WTC11 (cell line): ENCODE measurements around the gene HOMER3. TPM values are rescaled to one million over a fixed set of nuclear protein-coding genes. Genes with fewer than 3 reads are reported as not detected.

ENCODE experiments used
- ATAC-seq: fragments of 200-7000 bp; cut with Tn5 transposase; 2 replicates; pipeline ENCODE4 v1.10.0; 2021; ENCODE audit warnings: mild to moderate bottlenecking, moderate library complexity
- CTCF ChIA-PET: fragments of 300-600 bp; sonication (Branson Sonifier 250); formaldehyde crosslinking; loops from one replicate; lab custom pipeline; 2021; ENCODE audit warnings: antibody characterized with exemption; lab: Charles Lee
- POLR2A ChIA-PET: fragments of 350-600 bp; sonication (Branson Sonifier 250); formaldehyde crosslinking; loops from one replicate; lab custom pipeline; 2021; ENCODE audit warnings: antibody characterized with exemption; lab: Charles Lee
- DNase-seq: peaks from one replicate; pipeline ENCODE4 v3.0.0; 2021; ENCODE audit warnings: low spot score
- H3K27ac Mint-ChIP-seq: 2 replicates; pipeline ENCODE4 v1.8.0; 2021; ENCODE audit warnings: mixed read lengths
- H3K27me3 Mint-ChIP-seq: 2 replicates; pipeline ENCODE4 v1.8.0; 2021; ENCODE audit warnings: low read depth, mild to moderate bottlenecking, moderate library complexity, mixed read lengths
- H3K36me3 Mint-ChIP-seq: 2 replicates; pipeline ENCODE4 v1.8.0; 2021; ENCODE audit warnings: mixed read lengths
- H3K4me1 Mint-ChIP-seq: 2 replicates; pipeline ENCODE4 v1.8.0; 2022; ENCODE audit warnings: mixed read lengths
- H3K4me3 Mint-ChIP-seq: 2 replicates; pipeline ENCODE4 v1.8.0; 2021; ENCODE audit warnings: mild to moderate bottlenecking, moderate library complexity, mixed read lengths
- H3K9me3 Mint-ChIP-seq: 2 replicates; pipeline ENCODE4 v1.8.0; 2021; ENCODE audit warnings: mixed read lengths
- ARID4B ChIP-seq: sonication (generic); formaldehyde crosslinking; IDR thresholded peaks from 2 replicates; pipeline ENCODE4 v1.8.0; 2023; ENCODE audit warnings: missing genetic modification reagents, mild to moderate bottlenecking, borderline replicate concordance
- ATF1 ChIP-seq: sonication (generic); formaldehyde crosslinking; IDR thresholded peaks from 2 replicates; pipeline ENCODE4 v1.8.1; 2023; ENCODE audit warnings: mild to moderate bottlenecking, moderate library complexity, missing genetic modification reagents
- ATF2 ChIP-seq: sonication (generic); formaldehyde crosslinking; IDR thresholded peaks from 2 replicates; pipeline ENCODE4 v1.8.1; 2022; ENCODE audit warnings: low read depth, missing genetic modification reagents, borderline replicate concordance
- CDX4 ChIP-seq: fragments of 250-450 bp; sonication (Bioruptor Pico); IDR thresholded peaks from 2 replicates; pipeline ENCODE4 v1.9.0; 2021; ENCODE audit warnings: moderate library complexity, mild to moderate bottlenecking, inconsistent platforms, borderline replicate concordance
- CREB1 ChIP-seq: sonication (generic); formaldehyde crosslinking; IDR thresholded peaks from 2 replicates; pipeline ENCODE4 v1.8.0; 2023; ENCODE audit warnings: mild to moderate bottlenecking, missing genetic modification reagents
- CREM ChIP-seq: sonication (generic); formaldehyde crosslinking; IDR thresholded peaks from 2 replicates; pipeline ENCODE4 v1.8.1; 2022; ENCODE audit warnings: mild to moderate bottlenecking, missing genetic modification reagents, moderate library complexity
- ERG ChIP-seq: fragments of 250-450 bp; sonication (Bioruptor Pico); IDR thresholded peaks from 2 replicates; pipeline ENCODE4 v1.8.0; 2021; ENCODE audit warnings: mild to moderate bottlenecking
- ESRRA ChIP-seq: sonication (generic); formaldehyde crosslinking; IDR thresholded peaks from 2 replicates; pipeline ENCODE4 v1.8.1; 2022; ENCODE audit warnings: mild to moderate bottlenecking, missing genetic modification reagents, borderline replicate concordance
- ETV6 ChIP-seq: sonication (generic); formaldehyde crosslinking; IDR thresholded peaks from 2 replicates; pipeline ENCODE4 v1.8.1; 2022; ENCODE audit warnings: mild to moderate bottlenecking, missing genetic modification reagents
- FOXK1 ChIP-seq: sonication (generic); formaldehyde crosslinking; IDR thresholded peaks from 2 replicates; pipeline ENCODE4 v1.8.0; 2022; ENCODE audit warnings: mild to moderate bottlenecking, moderate library complexity, missing genetic modification reagents
- GABPB1 ChIP-seq: sonication (generic); formaldehyde crosslinking; IDR thresholded peaks from 2 replicates; pipeline ENCODE4 v1.8.1; 2023; ENCODE audit warnings: mild to moderate bottlenecking, missing genetic modification reagents
- GTF2I ChIP-seq: fragments of 250-450 bp; sonication (Bioruptor Pico); conservative IDR thresholded peaks from 2 replicates; pipeline ENCODE4 v1.4.0; 2021; ENCODE audit warnings: mild to moderate bottlenecking
- MLX ChIP-seq: sonication (generic); formaldehyde crosslinking; IDR thresholded peaks from 2 replicates; pipeline ENCODE4 v1.8.1; 2023; ENCODE audit warnings: mild to moderate bottlenecking, missing genetic modification reagents, moderate library complexity
- MXD4 ChIP-seq: fragments of 250-450 bp; sonication (Bioruptor Pico); IDR thresholded peaks from 2 replicates; pipeline ENCODE4 v1.8.0; 2021; ENCODE audit warnings: mild to moderate bottlenecking, moderate library complexity, borderline replicate concordance
- MYBL2 ChIP-seq: sonication (generic); formaldehyde crosslinking; IDR thresholded peaks from 2 replicates; pipeline ENCODE4 v1.8.1; 2023; ENCODE audit warnings: mild to moderate bottlenecking, moderate library complexity, missing genetic modification reagents
- NFYB ChIP-seq: sonication (generic); formaldehyde crosslinking; conservative IDR thresholded peaks from 2 replicates; pipeline ENCODE4 v1.8.0; 2022; ENCODE audit warnings: low read depth, missing genetic modification reagents
- NR3C1 ChIP-seq: sonication (generic); formaldehyde crosslinking; conservative IDR thresholded peaks from 2 replicates; pipeline ENCODE4 v1.8.1; 2023; ENCODE audit warnings: low read depth, mild to moderate bottlenecking, missing genetic modification reagents
- PRRX2 ChIP-seq: fragments of 250-450 bp; sonication (Bioruptor Pico); IDR thresholded peaks from 2 replicates; pipeline ENCODE4 v1.8.0; 2021; ENCODE audit warnings: mild to moderate bottlenecking
- RELA ChIP-seq: sonication (generic); formaldehyde crosslinking; IDR thresholded peaks from 2 replicates; pipeline ENCODE4 v1.8.1; 2022; ENCODE audit warnings: missing genetic modification reagents, mild to moderate bottlenecking, borderline replicate concordance
- SP1 ChIP-seq: sonication (generic); formaldehyde crosslinking; conservative IDR thresholded peaks from 2 replicates; pipeline ENCODE4 v1.8.1; 2022; ENCODE audit warnings: missing genetic modification reagents
- TEAD4 ChIP-seq: sonication (generic); formaldehyde crosslinking; IDR thresholded peaks from 2 replicates; pipeline ENCODE4 v1.8.0; 2022; ENCODE audit warnings: mild to moderate bottlenecking, missing genetic modification reagents
- USF1 ChIP-seq: sonication (generic); formaldehyde crosslinking; IDR thresholded peaks from 2 replicates; pipeline ENCODE4 v1.8.0; 2022; ENCODE audit warnings: mild to moderate bottlenecking, missing genetic modification reagents
- ZNF138 ChIP-seq: sonication (generic); formaldehyde crosslinking; conservative IDR thresholded peaks from 2 replicates; pipeline ENCODE4 v1.8.1; 2022; ENCODE audit warnings: mild to moderate bottlenecking, moderate library complexity, missing genetic modification reagents
- ZNF416 ChIP-seq: fragments of 250-450 bp; sonication (Bioruptor Pico); IDR thresholded peaks from 2 replicates; pipeline ENCODE4 v1.9.0; 2021; ENCODE audit warnings: mild to moderate bottlenecking, inconsistent platforms
- ZSCAN18 ChIP-seq: fragments of 250-450 bp; sonication (Bioruptor Pico); IDR thresholded peaks from 2 replicates; pipeline ENCODE4 v2.1.2; 2022; ENCODE audit warnings: mild to moderate bottlenecking, moderate library complexity
- total RNA-seq: library from RNA; stranded (reverse); gene quantifications from 3 replicates; pipeline ENCODE4 v1.2.3, GENCODE V29; 2021
- TF ChIP-seq, protein P1 (sequence below): sonication (generic); formaldehyde crosslinking; IDR thresholded peaks from 2 replicates; pipeline ENCODE4 v1.8.1; 2023; ENCODE audit warnings: mild to moderate bottlenecking, missing genetic modification reagents, moderate library complexity

HOMER3 gene
- total RNA-seq, 1 experiment from 2014 or later: 28.2 TPM

- CTCF ChIA-PET: interaction anchor here (0.6 to 2.1 kb wide), 23 partner anchors 8 to 732 kb away, joined by 3 to 23 read pairs (median 5); partner anchors contain the start of genes CERS1 and GMIP
- ATAC-seq (peak; percentile 99), DNase-seq (peak; percentile 97)
- Mint-ChIP-seq H3K4me1 (peaks cover 10% of the 10 kb centered on the region), H3K36me3 (peaks cover 19% of the 10 kb centered on the region), H3K27me3 (no peaks in the 10 kb centered on the region; the same call in 1 of the 2 replicates), H3K4me3 (peak within 1 kb of the TSS; percentile 99), H3K27ac (peak within 1 kb of the TSS; percentile 93), H3K9me3 (no peaks in the 10 kb centered on the region)
- POLR2A ChIA-PET: interaction anchor here (0.6 to 1.9 kb wide), 7 partner anchors 9 to 108 kb away, joined by 3 to 9 read pairs (median 4); partner anchors contain the start of gene CERS1
- TF ChIP-seq MYBL2 (CRISPR knock-in tag): no peak
- TF ChIP-seq, protein P1, sequence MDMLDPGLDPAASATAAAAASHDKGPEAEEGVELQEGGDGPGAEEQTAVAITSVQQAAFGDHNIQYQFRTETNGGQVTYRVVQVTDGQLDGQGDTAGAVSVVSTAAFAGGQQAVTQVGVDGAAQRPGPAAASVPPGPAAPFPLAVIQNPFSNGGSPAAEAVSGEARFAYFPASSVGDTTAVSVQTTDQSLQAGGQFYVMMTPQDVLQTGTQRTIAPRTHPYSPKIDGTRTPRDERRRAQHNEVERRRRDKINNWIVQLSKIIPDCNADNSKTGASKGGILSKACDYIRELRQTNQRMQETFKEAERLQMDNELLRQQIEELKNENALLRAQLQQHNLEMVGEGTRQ (CRISPR knock-in tag): peak; percentile 65; the same call in 1 of the 2 replicates
- TF ChIP-seq GABPB1 (CRISPR knock-in tag): peak; percentile 67
- TF ChIP-seq SP1: peak; percentile 80
- no peak for TF ChIP-seq NR3C1
- TF ChIP-seq FOXK1 (CRISPR knock-in tag): peak; percentile 98
- no peak for TF ChIP-seq ESRRA (CRISPR knock-in tag)
- TF ChIP-seq MXD4 (CRISPR knock-in tag): no peak
- TF ChIP-seq GTF2I (CRISPR knock-in tag): no peak
- 0 out of 2 replicates have a peak, but pooled peaks have one; percentile 50 for TF ChIP-seq ZNF416 (CRISPR knock-in tag)
- peak; percentile 68 for TF ChIP-seq USF1 (CRISPR knock-in tag)
- no peak for TF ChIP-seq PRRX2 (CRISPR knock-in tag)
- TF ChIP-seq CDX4 (CRISPR knock-in tag): no peak
- TF ChIP-seq CREB1 (CRISPR knock-in tag): no peak
- no peak for TF ChIP-seq ZSCAN18
- TF ChIP-seq ATF1 (CRISPR knock-in tag): peak; percentile 80; the same call in 1 of the 2 replicates
- peak; percentile 90 for TF ChIP-seq NFYB (CRISPR knock-in tag)
- TF ChIP-seq MLX (CRISPR knock-in tag): no peak
- TF ChIP-seq ERG (CRISPR knock-in tag): no peak
- no peak for TF ChIP-seq ETV6 (CRISPR knock-in tag)
- peak; percentile 97 for TF ChIP-seq CREM (CRISPR knock-in tag)
- no peak for TF ChIP-seq TEAD4
- no peak for TF ChIP-seq RELA (CRISPR knock-in tag)
- peak; percentile 36; the same call in 1 of the 2 replicates for TF ChIP-seq ARID4B
- 0 out of 2 replicates have a peak, but pooled peaks have one; percentile 20 for TF ChIP-seq ATF2
- TF ChIP-seq ZNF138 (CRISPR knock-in tag): no peak
These were observed 21.7 kb downstream of the HOMER3 start, which contains the start of the genes COPE and DDX49 for GRCh38 chr19:18919086-18919899. TSS of gene COPE (minus strand) at chr19:18919387. CDS start at chr19:18919348, 39 bp downstream. TSS of gene DDX49 (plus strand) at chr19:18919715. CDS start at chr19:18919742, 27 bp downstream.
